HG03060 (cell line): ENCODE data around the gene PDIA3.
A peak's percentile ranks its signal among the peaks of the same experiment; 100 is the strongest.
"Not testable (repeated sequence)": the region's sequence is repeated elsewhere in the genome, so short reads cannot be mapped to it uniquely, and the experiment has no call there.

Experiments used
- ATAC-seq: cut with Tn5 transposase; IDR thresholded peaks from one replicate; pipeline ENCODE4 v1.9.1; 2021; ENCODE audit warnings: low read depth, moderate number of reproducible peaks; ENCODE audit not compliant: unreplicated experiment

The PDIA3 gene

DNA sequence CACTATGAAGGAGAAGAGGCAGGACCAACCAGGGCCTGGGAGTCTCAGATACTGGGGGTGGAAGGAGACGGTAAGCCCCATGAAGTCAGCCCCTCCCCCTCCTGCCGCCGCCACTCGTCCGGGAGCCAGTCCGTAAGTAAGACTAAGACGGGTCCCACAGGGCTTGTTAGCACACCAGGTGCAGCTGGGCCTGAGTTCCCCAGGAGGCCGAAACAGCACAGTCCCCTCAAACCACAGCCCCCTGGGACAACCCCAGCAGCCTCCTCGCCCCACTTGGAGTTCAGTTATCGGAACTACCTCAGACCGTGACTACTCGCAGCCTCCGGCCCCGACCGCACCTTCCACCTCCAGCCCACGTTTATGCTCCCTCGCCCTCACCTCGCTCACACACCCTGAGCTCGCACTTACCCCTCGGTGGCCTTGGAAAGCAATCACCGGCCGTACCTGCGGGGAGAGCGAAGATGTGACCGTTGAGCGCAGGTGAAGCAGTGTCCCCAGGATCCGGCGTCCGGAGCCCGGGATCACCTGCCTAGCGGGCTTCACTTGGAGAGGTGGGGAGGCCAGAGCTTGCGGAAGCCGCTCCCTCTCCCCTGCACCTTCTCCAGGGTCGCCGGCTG is 30.0 kb downstream of the PDIA3 start:
- ATAC-seq: peak; percentile 44

DNA sequence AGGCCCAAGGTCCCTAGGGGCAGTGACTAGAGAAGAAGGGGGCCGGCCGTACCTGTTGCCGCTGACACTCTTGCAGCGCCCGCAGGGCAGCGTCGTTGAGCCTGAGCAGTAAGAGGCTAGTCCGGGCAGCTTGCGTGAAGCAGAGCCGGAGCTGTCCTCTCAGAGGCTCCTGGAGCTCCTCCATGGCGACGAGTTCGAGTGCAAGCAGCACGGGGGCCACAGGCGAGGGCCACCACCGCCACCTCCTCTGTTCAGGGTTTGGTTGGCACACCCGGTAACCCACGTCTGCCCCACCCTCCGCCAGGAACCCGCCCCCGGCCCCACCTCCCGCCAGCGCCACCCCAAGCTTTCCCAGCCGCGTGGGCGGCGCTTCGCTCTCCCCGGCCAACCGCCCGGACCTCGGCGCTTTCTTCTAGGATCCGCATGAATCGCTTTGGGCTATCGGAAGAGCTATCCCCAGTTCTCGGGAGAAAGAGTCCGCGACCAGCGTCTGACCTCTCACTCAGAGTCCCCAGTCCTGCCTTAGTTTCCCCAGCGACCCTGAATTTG is 30.6 kb downstream of the PDIA3 start, which contains the start of gene ELL3:
TSS of gene ELL3 (minus strand) at position 249 of the 549 bp plus-strand sequence. CDS start at position 184, 65 bp downstream.
- ATAC-seq: peak; percentile 17

- peak; percentile 41 for ATAC-seq
These were observed 31.2 kb downstream of the PDIA3 start for GRCh38 chr15:43777267-43777914.

- ATAC-seq: no peak
These were observed 32.8 kb downstream of the PDIA3 start for GRCh38 chr15:43779016-43779415.

DNA sequence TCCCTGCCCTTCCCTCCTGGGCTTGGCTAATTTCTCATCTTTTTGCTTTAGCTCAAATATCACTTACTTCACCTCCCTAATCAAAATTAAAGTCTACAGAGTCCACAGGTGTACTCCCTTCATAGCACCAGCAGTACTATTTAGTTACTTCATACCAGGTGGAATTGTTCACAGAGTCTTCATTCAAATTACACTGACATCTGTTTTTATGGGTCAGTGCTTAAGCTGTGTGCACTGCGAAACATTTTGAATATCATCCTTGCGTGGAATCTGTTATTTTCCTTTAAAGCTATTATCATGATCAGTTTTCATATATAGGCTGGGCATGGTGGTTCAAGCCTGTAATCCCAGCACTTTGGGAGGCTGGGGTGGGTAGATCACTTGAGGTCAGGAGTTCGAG is 43.2 kb downstream of the PDIA3 start:
- ATAC-seq: no peak

DNA sequence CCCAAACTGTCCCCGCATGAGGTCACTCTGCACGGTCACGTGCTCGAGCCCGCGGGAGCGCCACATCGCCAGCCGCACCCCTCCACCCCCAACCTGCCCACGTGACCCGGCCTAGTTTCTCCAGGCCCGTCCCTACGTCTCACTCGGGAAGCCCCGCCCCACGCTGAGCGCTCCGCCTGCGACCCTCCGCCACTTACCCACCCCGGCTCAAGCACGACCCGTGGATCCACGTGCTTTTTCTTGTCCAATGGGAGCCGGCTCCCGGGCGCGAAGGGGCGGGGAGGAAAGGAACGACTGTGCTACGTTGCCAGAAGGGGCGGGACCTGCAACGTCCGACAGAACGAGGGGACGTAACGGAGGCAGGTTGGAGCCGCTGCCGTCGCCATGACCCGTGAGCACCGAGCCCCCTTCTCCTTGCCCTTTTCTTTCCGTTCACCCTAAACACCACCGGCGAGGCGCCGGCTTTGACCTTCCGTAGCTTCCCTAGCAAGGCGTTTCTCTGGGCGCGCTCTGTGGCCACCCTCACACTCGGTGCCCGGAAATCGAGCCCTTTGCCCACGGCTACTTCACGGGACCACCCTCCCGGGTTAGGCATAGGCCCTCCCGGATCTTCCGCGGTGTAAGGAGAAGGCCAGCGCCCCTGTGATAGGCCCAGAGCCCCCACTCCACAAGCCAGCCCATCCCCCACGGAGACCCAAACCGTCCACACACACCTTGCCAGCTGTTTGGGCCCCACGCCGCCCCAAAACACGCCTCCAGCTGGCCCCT is 45.9 kb downstream of the PDIA3 start, which contains the start of gene SERF2:
TSS of gene SERF2 (plus strand) at position 328 of the 768 bp plus-strand sequence. CDS start at position 385, 57 bp downstream.
- peak; percentile 78 for ATAC-seq

GRCh38 chr15:43792761-43793476 is 46.7 kb downstream of the PDIA3 start:
- no peak for ATAC-seq

- no peak for ATAC-seq
These were observed 47.4 kb downstream of the PDIA3 start for GRCh38 chr15:43793647-43794046.

DNA sequence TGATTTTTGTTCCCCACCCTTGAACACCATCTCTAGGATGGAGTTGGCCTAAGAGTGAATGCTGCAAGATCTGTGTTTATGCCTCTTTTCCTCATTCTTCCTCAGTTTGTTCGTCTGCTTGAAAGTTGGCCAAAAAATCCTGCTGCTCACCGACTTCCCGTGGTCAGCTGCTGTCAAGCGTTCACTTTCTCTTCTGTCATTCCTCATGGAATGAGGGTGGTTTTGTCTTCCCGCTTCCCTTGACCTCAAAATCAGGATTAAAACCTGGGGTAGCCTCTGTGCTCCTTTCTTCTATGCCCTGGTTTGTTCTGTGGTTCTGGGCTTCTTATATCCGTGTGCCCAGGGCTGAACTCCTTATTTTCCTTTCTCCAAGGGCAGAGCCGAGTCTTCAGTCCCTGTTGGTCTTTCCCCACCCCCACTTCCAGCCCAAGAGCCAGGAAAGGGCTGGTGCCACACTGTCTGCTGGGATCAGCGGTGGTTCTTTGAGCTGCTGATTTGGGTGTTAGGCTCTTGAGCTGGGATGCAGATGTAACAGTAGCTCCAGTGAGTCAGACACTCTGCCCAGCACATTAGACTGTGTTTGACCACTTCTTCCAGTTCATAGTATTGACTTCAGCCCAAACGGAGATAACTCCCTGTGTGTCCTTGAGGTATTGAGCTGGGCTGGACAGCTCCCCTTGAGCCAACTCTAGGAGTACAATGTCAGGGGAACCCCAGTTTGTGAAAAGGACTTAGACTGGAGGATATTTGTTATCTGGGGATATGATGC is 48.2 kb downstream of the PDIA3 start:
- no peak for ATAC-seq

DNA sequence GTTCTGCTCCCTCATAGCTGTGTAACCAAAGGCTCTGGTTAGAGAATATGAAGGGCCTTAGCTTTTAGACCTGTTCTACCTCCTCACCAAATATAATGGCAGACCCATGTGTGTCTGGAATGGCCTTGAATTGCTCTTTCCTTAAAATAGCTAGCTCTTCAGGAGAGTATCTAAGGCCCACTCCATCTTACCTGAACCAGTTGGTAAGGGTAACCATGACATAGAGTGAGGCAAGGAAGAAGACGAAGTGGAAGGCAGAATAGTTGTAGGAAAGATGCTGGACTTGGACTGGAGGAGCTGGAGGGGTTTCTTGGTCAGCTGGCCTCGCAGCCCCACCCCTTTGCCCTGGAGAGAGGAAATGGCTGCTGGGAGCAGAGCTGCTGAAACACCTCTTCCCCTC is 49.0 kb downstream of the PDIA3 start:
- no peak for ATAC-seq

DNA sequence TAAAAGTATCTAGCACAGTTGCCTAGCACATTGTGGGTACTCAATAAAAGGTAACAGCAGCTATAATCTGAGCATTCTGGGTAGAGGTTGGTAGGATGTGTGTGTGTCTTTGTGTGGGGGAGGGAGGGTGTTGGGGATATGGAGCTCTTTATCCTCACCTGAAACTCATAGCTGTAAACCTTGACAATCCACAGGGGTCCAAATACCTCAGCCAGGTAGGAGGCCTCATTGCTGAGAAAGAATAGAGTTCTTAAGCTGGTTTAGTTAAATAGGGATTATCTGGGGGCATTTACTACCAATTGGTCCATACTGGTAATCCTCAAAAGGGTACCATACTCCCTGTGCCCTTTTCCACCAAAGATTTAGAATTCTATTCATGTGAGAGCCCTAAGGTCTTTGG is 49.8 kb downstream of the PDIA3 start:
- ATAC-seq: no peak

DNA sequence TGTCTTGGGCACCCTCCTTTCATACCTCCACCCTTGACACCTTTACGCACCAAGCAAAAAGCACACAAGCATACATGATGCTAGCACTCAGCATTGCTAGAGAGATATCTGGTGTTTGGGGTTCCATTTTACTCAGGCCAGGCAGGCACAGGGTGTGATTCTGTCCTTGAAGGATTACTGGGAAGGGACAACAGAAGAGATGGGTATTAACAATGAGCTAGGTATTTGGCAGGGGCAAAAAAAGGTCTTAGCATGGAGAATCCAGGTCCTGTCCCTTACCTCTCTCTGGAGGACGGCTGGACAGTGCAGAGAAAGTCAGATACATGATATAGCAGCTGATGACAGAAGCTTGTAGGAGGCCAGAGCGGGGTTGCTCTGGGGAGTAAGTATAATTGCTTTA is 50.3 kb downstream of the PDIA3 start:
- no peak for ATAC-seq

DNA sequence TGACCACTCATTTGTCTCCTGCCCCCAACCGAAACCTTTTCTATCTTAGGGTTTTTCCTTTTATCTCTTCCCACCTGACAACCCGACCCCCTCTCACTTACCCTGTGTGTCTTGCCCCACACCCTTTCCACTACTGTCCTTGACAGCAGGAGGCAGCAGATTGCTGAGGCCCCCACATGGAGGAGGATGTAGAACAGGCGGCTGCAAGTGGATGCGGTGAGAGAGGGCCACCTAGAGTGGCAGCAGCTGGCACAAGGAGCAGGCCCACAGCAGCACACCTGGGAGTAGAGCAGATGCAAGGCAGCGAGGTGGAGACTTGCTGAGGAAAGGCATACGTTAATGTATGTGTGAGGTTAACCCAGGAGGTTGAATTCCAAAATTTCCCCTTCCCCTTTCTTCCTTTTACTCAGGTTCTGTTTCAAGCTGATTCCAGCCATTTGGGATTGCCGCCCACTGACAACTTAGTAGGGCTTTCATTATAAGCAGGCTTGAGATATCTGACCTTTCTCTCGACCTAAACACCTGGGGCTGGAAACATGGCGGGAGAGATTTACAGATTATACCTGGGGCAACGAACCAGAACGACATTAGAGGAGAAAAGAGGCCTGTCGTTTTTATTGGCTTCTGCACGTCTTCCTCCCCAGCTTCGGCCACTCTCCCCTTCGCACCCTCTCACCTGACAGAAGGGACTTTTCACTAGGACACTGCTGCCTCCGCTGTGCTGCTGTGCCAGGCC is 53.1 kb downstream of the PDIA3 start:
- ATAC-seq: no peak

DNA sequence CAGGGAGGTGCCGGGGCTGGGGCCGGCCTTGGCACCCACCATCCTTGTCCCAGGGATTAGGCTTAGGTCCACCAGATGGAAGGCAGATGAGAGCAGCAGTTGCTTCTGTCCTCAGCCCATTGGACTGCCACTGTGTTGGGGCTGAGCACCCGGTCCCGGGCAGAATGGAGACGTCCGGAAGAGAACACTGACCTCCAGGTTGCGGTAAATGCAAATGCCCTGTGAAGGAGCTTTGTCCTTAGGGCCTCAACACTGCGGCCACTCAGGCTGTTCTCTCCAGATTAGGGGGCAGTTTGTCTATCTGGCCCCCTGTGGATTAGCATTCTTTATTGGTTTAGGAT is 53.7 kb downstream of the PDIA3 start, which contains the start of gene SERINC4:
TSS of gene SERINC4 (minus strand) at position 276 of the 341 bp plus-strand sequence. CDS start at position 42, 234 bp downstream.
- no peak for ATAC-seq

GRCh38 chr15:43800286-43801141 is 54.3 kb downstream of the PDIA3 start, which contains the start of gene HYPK:
HYPK (plus strand) TSS chr15:43800599; CDS start chr15:43800623, 24 bp downstream.
- ATAC-seq: peak; percentile 55

- ATAC-seq: not testable (repeated sequence)
These were observed 56.4 kb downstream of the PDIA3 start for GRCh38 chr15:43802676-43803075.

DNA sequence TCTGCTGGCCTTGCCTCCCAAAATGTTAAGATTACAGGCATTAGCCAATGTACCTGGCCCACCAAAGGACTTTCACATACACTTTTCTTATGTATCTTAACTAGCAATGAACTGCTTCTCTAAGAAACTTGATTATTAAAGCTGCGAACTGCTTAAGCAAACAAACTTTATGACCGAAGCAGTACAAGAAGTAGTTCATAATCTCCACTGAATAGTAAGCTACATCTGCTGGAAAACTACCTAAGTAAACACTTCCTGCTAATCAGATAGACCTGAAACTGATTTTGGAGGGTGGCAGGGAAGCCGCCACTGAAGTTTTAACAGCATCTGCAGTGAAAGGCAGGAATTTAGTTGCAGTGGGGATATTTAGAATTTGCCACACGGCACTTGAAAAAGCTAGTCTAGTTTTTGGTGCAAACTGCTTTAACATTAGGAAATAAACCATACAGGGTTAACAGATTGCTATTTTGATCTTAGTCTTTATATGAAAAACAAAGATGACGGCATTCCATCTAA is 62.3 kb downstream of the PDIA3 start:
- no peak for ATAC-seq
